NCI-H2081 treated with DMSO at 0.1 percent for 48 hours (cell line): ENCODE measurements around the gene UQCR11.
A peak's percentile ranks its signal among the peaks of the same experiment; 100 is the strongest.

Source experiments
- DNase-seq: peaks from one replicate; lab custom pipeline; 2025; lab: John Stamatoyannopoulos, UW

Gene UQCR11

GRCh38 chr19:1615156-1615765 is 10.0 kb upstream of the UQCR11 start:
- DNase-seq = no peak

GRCh38 chr19:1613808-1614570 is 8.7 kb upstream of the UQCR11 start:
- no peak for DNase-seq

GRCh38 chr19:1613146-1613545 is 7.9 kb upstream of the UQCR11 start:
- no peak for DNase-seq

GRCh38 chr19:1612114-1613086 is 7.1 kb upstream of the UQCR11 start:
- DNase-seq = no peak

- no peak for DNase-seq
Measured at GRCh38 chr19:1611353-1611752, 6.1 kb upstream of the UQCR11 start.

GRCh38 chr19:1610579-1610978 is 5.3 kb upstream of the UQCR11 start:
- no peak for DNase-seq

- DNase-seq = no peak
Measured at GRCh38 chr19:1609680-1610474, 4.6 kb upstream of the UQCR11 start.

GRCh38 chr19:1609103-1609396 is 3.8 kb upstream of the UQCR11 start:
- no peak for DNase-seq

- no peak for DNase-seq
Measured at GRCh38 chr19:1608359-1609102, 3.3 kb upstream of the UQCR11 start.

GRCh38 chr19:1606138-1606651 is 933 bp upstream of the UQCR11 start:
- no peak for DNase-seq

- no peak for DNase-seq
Measured at GRCh38 chr19:1602091-1602707, 3.1 kb downstream of the UQCR11 start.

GRCh38 chr19:1601613-1602064 is 3.6 kb downstream of the UQCR11 start:
- no peak for DNase-seq

GRCh38 chr19:1599460-1599846 is 5.8 kb downstream of the UQCR11 start:
- no peak for DNase-seq

- DNase-seq = no peak
Measured at GRCh38 chr19:1598777-1599459, 6.3 kb downstream of the UQCR11 start.

- no peak for DNase-seq
Measured at GRCh38 chr19:1593501-1593772, 11.8 kb downstream of the UQCR11 start.

- peak; percentile 60 for DNase-seq
Measured at GRCh38 chr19:1592755-1593500, 12.3 kb downstream of the UQCR11 start, which contains the start of gene MBD3. TSS of gene MBD3 (minus strand) at chr19:1592865. CDS start at chr19:1592631, 234 bp downstream.

GRCh38 chr19:1592024-1592754 is 13.1 kb downstream of the UQCR11 start:
- DNase-seq = no peak

- peak; percentile 26 for DNase-seq
Measured at GRCh38 chr19:1591421-1592023, 13.7 kb downstream of the UQCR11 start.
